ENCODE measurements around the gene IL19.
A peak's percentile ranks its signal among the peaks of the same experiment; 100 is the strongest.

IL19 gene

DNA sequence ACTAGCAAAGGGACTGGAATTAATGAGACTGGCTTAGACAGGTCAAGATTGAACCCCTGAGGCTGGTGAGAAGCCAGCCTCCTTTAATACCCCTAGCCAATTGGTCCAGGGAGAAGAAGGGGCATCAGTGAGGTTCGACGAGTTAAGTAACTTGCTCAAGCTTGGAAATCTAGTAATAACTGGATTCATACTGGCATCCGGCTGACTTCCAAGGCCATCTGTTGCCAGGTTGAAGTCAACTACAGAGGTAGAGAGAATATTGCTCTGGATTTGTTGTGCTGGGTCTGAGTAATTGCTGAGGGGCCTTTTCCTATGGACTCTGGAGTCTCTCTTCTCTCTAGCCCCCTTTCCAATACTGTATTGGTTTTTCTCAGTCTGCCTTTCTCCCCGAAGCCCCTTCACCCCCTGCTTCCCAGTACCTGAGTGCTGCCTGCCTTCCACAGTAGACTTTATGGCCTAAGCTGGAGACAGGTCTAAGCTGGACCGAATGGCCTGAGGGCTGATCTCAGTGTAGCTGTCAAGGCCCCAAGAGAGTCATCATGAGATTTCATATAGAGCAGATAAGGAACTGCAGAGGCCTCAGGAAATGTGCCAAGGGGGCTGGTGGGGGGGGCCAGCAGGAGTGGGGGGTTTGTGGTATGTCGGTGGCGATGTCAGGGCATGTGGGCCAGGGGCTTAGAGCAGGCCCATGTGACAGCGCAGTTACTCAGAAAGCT, 42.4 kb upstream of the IL19 start:
- Histone ChIP-seq H2AFZ (ENCODE audit: low read length) (no peak overlapping the region), H3K36me3 (ENCODE audit: insufficient read depth, low read length) (peaks cover 42% of the 10 kb centered on the region; the same call in 1 of the 2 replicates), H3K79me2 (ENCODE audit: insufficient read depth, low read length) (peaks cover 43% of the 10 kb centered on the region), H3K4me3 (ENCODE audit: low read length, poor library complexity, severe bottlenecking) (no peak overlapping the region), H3K4me2 (ENCODE audit: low read depth, low read length, poor library complexity, severe bottlenecking) (peak overlapping the region; percentile 38), H3K4me1 (ENCODE audit: insufficient read depth, low read length, poor library complexity, severe bottlenecking) (peaks cover 15% of the 10 kb centered on the region), H4K20me1 (ENCODE audit: insufficient read depth, low read length, poor library complexity, severe bottlenecking) (peaks cover 15% of the 10 kb centered on the region), H3F3A (ENCODE audit: low read depth) (no peaks in the 10 kb centered on the region), H3K27me3 (ENCODE audit: insufficient read depth, low read length, poor library complexity, severe bottlenecking) (no peaks in the 10 kb centered on the region), H3K9me3 (ENCODE audit: insufficient read depth, low read depth, low read length) (no peaks in the 10 kb centered on the region), H3K9me2 (replicated peaks; ENCODE audit: low read depth, low read length) (no peaks in the 10 kb centered on the region), H3K9ac (ENCODE audit: low read depth, low read length, poor library complexity, severe bottlenecking) (peak overlapping the region; percentile 54)
- TF ChIP-seq, protein P1, sequence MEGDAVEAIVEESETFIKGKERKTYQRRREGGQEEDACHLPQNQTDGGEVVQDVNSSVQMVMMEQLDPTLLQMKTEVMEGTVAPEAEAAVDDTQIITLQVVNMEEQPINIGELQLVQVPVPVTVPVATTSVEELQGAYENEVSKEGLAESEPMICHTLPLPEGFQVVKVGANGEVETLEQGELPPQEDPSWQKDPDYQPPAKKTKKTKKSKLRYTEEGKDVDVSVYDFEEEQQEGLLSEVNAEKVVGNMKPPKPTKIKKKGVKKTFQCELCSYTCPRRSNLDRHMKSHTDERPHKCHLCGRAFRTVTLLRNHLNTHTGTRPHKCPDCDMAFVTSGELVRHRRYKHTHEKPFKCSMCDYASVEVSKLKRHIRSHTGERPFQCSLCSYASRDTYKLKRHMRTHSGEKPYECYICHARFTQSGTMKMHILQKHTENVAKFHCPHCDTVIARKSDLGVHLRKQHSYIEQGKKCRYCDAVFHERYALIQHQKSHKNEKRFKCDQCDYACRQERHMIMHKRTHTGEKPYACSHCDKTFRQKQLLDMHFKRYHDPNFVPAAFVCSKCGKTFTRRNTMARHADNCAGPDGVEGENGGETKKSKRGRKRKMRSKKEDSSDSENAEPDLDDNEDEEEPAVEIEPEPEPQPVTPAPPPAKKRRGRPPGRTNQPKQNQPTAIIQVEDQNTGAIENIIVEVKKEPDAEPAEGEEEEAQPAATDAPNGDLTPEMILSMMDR (conservative IDR thresholded peaks at IDR 0.05; ENCODE audit: low read length): no peak
- no peak for TF ChIP-seq EZH2phosphoT487 (IDR thresholded peaks at IDR 0.05; ENCODE audit: borderline replicate concordance)

DNA sequence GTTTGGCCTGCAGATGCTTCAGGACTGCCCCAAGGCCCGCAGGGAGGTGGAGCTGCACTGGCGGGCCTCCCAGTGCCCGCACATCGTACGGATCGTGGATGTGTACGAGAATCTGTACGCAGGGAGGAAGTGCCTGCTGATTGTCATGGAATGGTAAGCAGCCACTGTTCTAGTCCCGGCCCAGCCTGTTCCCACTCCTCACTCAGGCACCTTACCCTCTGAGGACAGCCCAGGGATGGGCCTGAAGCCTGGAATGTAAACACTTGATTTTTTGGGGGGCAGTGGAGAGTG, 41.9 kb upstream of the IL19 start:
- H3K9me3 ChIP-seq (ENCODE audit: insufficient read depth, low read depth, low read length): no peaks in the 10 kb centered on the region
- H3K4me1 ChIP-seq (ENCODE audit: insufficient read depth, low read length, poor library complexity, severe bottlenecking): peaks cover 15% of the 10 kb centered on the region
- peaks cover 46% of the 10 kb centered on the region; the same call in 1 of the 2 replicates for H3K36me3 ChIP-seq (ENCODE audit: insufficient read depth, low read length)
- TF ChIP-seq, protein P1 (conservative IDR thresholded peaks at IDR 0.05; ENCODE audit: low read length): no peak
- TF ChIP-seq EZH2phosphoT487 (IDR thresholded peaks at IDR 0.05; ENCODE audit: borderline replicate concordance): no peak
- H4K20me1 ChIP-seq (ENCODE audit: insufficient read depth, low read length, poor library complexity, severe bottlenecking): peaks cover 15% of the 10 kb centered on the region
- H3K27me3 ChIP-seq (ENCODE audit: insufficient read depth, low read length, poor library complexity, severe bottlenecking): no peaks in the 10 kb centered on the region
- H3K4me2 ChIP-seq (ENCODE audit: low read depth, low read length, poor library complexity, severe bottlenecking): no peak overlapping the region
- peaks cover 38% of the 10 kb centered on the region for H3K79me2 ChIP-seq (ENCODE audit: insufficient read depth, low read length)
- H2AFZ ChIP-seq (ENCODE audit: low read length): no peak overlapping the region
- H3K4me3 ChIP-seq (ENCODE audit: low read length, poor library complexity, severe bottlenecking): no peak overlapping the region
- no peaks in the 10 kb centered on the region for H3F3A ChIP-seq (ENCODE audit: low read depth)
- H3K9ac ChIP-seq (ENCODE audit: low read depth, low read length, poor library complexity, severe bottlenecking): no peak overlapping the region
- no peaks in the 10 kb centered on the region for H3K9me2 ChIP-seq (replicated peaks; ENCODE audit: low read depth, low read length)

DNA sequence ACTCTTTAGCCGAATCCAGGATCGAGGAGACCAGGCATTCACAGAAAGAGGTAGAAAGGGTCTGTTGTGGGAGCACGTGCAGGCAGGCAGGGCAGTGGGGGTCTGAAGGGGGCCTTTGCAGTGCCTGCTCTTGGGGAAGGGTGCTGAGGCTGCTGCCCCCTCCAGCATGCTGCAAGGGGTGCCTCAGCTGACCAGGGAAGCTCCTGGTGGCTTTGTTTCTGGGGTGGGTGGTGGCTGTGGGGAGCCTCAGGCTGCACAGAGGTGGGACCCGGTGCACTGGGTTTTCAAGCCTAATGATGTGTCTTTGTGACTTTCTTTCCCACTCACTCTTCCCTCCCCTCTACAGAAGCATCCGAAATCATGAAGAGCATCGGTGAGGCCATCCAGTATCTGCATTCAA, 41.5 kb upstream of the IL19 start:
- Histone ChIP-seq H3K9ac (ENCODE audit: low read depth, low read length, poor library complexity, severe bottlenecking) (no peak overlapping the region), H3F3A (ENCODE audit: low read depth) (no peaks in the 10 kb centered on the region), H3K27me3 (ENCODE audit: insufficient read depth, low read length, poor library complexity, severe bottlenecking) (no peaks in the 10 kb centered on the region), H3K9me3 (ENCODE audit: insufficient read depth, low read depth, low read length) (no peaks in the 10 kb centered on the region), H3K36me3 (ENCODE audit: insufficient read depth, low read length) (peaks cover 48% of the 10 kb centered on the region; the same call in 1 of the 2 replicates), H3K4me1 (ENCODE audit: insufficient read depth, low read length, poor library complexity, severe bottlenecking) (peaks cover 15% of the 10 kb centered on the region), H2AFZ (ENCODE audit: low read length) (no peak overlapping the region), H3K4me2 (ENCODE audit: low read depth, low read length, poor library complexity, severe bottlenecking) (no peak overlapping the region), H3K79me2 (ENCODE audit: insufficient read depth, low read length) (peaks cover 36% of the 10 kb centered on the region), H4K20me1 (ENCODE audit: insufficient read depth, low read length, poor library complexity, severe bottlenecking) (peaks cover 15% of the 10 kb centered on the region), H3K9me2 (replicated peaks; ENCODE audit: low read depth, low read length) (no peaks in the 10 kb centered on the region), H3K4me3 (ENCODE audit: low read length, poor library complexity, severe bottlenecking) (no peak overlapping the region)
- no peak for TF ChIP-seq EZH2phosphoT487 (IDR thresholded peaks at IDR 0.05; ENCODE audit: borderline replicate concordance)
- TF ChIP-seq, protein P1 (conservative IDR thresholded peaks at IDR 0.05; ENCODE audit: low read length): no peak

Data from Loucy (cell line).